Adrenal gland (tissue), 12 donors: Measurements from ENCODE around the gene GTF2B. TPM values are rescaled to one million over a fixed set of nuclear protein-coding genes. Genes with fewer than 3 reads are reported as not detected.
"Not testable (repeated sequence)": the region's sequence is repeated elsewhere in the genome, so short reads cannot be mapped to it uniquely, and the experiment has no call there.

Experiments
- DNase-seq, 7 donors: peaks; one replicate each; pipeline ENCODE4 v3.0.0-alpha.2; 2019 to 2020
- H3K27ac ChIP-seq, 5 donors: fragments of 200-600 bp; sonication (generic) in 4 of 5; 1 replicate in 3 of 5; 2 replicates in 2 of 5; pipeline versions ENCODE4 v1.5.1 to v1.8.0; 2016 to 2020; ENCODE audit warnings: mild to moderate bottlenecking in 1 of 5
- H3K27me3 ChIP-seq: fragments of 200-600 bp; 2 replicates; pipeline ENCODE4 v1.8.0; 2021
- H3K36me3 ChIP-seq, 2 donors: fragments of 200-600 bp; replicated peaks in 1 of 2; 1 replicate in 1 of 2; 2 replicates in 1 of 2; pipeline versions ENCODE4 v1.5.1 to v1.8.0; 2018 to 2022
- H3K4me1 ChIP-seq, 2 donors: fragments of 200-600 bp; replicated peaks in 1 of 2; 1 replicate in 1 of 2; 2 replicates in 1 of 2; pipeline versions ENCODE4 v1.5.1 to v1.8.0; 2018 to 2021
- H3K4me3 ChIP-seq, 4 donors: fragments of 200-600 bp; sonication (generic) in 3 of 4; one replicate each; pipeline ENCODE4 v1.5.1; 2016 to 2018
- H3K9me3 ChIP-seq, 3 donors: fragments of 200-600 bp; sonication (generic) in 1 of 3; replicated peaks in 1 of 3; 1 replicate in 2 of 3; 2 replicates in 1 of 3; pipeline versions ENCODE4 v1.5.1 to v1.8.0; 2016 to 2021
- CTCF ChIP-seq, 6 experiments: fragments of 450-650 bp in 4 of 6; fragments of 200-600 bp in 2 of 6; sonication (generic) in 1 of 6; IDR thresholded peaks; 1 replicate in 5 of 6; 2 replicates in 1 of 6; pipeline versions ENCODE4 v1.5.1 to v1.8.0; 2016 to 2021; ENCODE audit warnings: antibody characterized with exemption in 6 of 6, mild to moderate bottlenecking in 2 of 6, moderate library complexity in 1 of 6
- POLR2A ChIP-seq, 2 donors: fragments of 450-650 bp; IDR thresholded peaks; one replicate each; pipeline ENCODE4 v1.6.1; 2017; ENCODE audit warnings: antibody characterized with exemption in 2 of 2, mild to moderate bottlenecking in 2 of 2, moderate library complexity in 1 of 2
- WGBS, 4 donors: extraction: QIAGEN DNeasy Blood & Tissue Kit in 2 of 4; methylation state at CpG; one replicate each; pipeline versions ENCODE4 v1.1.5 to v1.1.7; 2013 to 2017; 5-methylcytosine and 5-hydroxymethylcytosine counted together
- intact Hi-C, 2 donors: fragments of 100-400 bp; cut with DNase I; formaldehyde crosslinking; loops; one replicate each; pipeline versions ENCODE4 v1.14.1 to v1.15.0; 2022 to 2023
- polyA plus RNA-seq, 3 donors: library from polyadenylated mRNA; stranded (reverse); fragments of 200-250 nt in 2 of 3; fragments of 350-450 nt in 1 of 3; fragmentation: Illumina TruSeq in 1 of 3; extraction: RNeasy Lipid Tissue Mini Kit (QIAGEN cat#74804) in 1 of 3; gene quantifications; one replicate each; pipeline ENCODE4 v1.2.3, GENCODE V29; 2013 to 2014
- total RNA-seq, 9 donors: library from RNA; depleted of rRNA in 4 of 9; stranded (reverse); fragments of >200 nt in 4 of 9; fragments of 120-200 nt in 1 of 9; fragmentation: NEBNext Ultra II Directional in 1 of 9; extraction: Animal tissue kit (Norgen Biotek cat#: 25700) in 1 of 9; gene quantifications; one replicate each; pipeline versions ENCODE4 v1.1.0 to v1.2.4, GENCODE V29; 2013 to 2023
- donor health status: healthy with polysubstance abuse.
- donor health status: Bipolar disorder and iron deficiency.
- donor health status: DM: yes; HTN: yes; CAD: no.
- donor health status: DM: no; HTN: no; CAD: no.
- donor health status: DM: no; HTN: no; CAD: no.
- donor health status: DM: yes; HTN: yes; CAD: no.

The GTF2B gene
- total and polyA plus RNA-seq, 12 donors = 15.1 to 70.2 (median 28.0) TPM

- Histone ChIP-seq H3K27me3 (no peaks in the 10 kb centered on the region), H3K4me1 (peaks cover 9 to 28% of the 10 kb centered on the region in 2 donors), H3K4me3 (no peak overlapping the region), H3K9me3 (no peaks in the 10 kb centered on the region), H3K27ac (no peak overlapping the region), H3K36me3 (peaks cover 0 to 6% of the 10 kb centered on the region in 2 donors)
- TF ChIP-seq CTCF (IDR thresholded peaks at IDR 0.05) (peak; percentile 44 to 68 (median 57)), POLR2A (IDR thresholded peaks at IDR 0.05) (no peak)
- no peak for DNase-seq
- WGBS, 4 donors = 35 to 39% (median 36%) methylated on average over 6 of the region's 6 CpGs
- intact Hi-C loops = loop anchor here (5.0 to 10.0 kb wide), 2 partner anchors 213 to 220 kb away; no protein-coding TSS in a partner anchor
Observed at GRCh38 chr1:88877382-88877825, 14.0 kb downstream of the GTF2B start.

GRCh38 chr1:88876573-88877365 is 14.6 kb downstream of the GTF2B start:
- no peak for TF ChIP-seq POLR2A (IDR thresholded peaks at IDR 0.05)
- Histone ChIP-seq H3K4me3 (no peak overlapping the region), H3K36me3 (peaks cover 0 to 6% of the 10 kb centered on the region in 2 donors), H3K27ac (no peak overlapping the region), H3K9me3 (no peaks in the 10 kb centered on the region), H3K4me1 (peaks cover 8 to 27% of the 10 kb centered on the region in 2 donors), H3K27me3 (no peaks in the 10 kb centered on the region)
- DNase-seq = no peak
- intact Hi-C loops = loop anchor here (5.0 to 10.0 kb wide), 2 partner anchors 212 to 219 kb away; no protein-coding TSS in a partner anchor
- 71 to 74% (median 73%) methylated on average over 5 of the region's 5 CpGs for WGBS, 4 donors

- DNase-seq = no peak
- TF ChIP-seq CTCF (IDR thresholded peaks at IDR 0.05) = no peak
- no peak for TF ChIP-seq POLR2A (IDR thresholded peaks at IDR 0.05)
- Histone ChIP-seq H3K4me3 (no peak overlapping the region), H3K36me3 (peaks cover 0 to 4% of the 10 kb centered on the region in 2 donors), H3K27ac (no peak overlapping the region), H3K9me3 (no peaks in the 10 kb centered on the region), H3K27me3 (no peaks in the 10 kb centered on the region), H3K4me1 (peaks cover 8 to 27% of the 10 kb centered on the region in 2 donors)
- intact Hi-C loops = loop anchor here (5.0 to 10.0 kb wide), 2 partner anchors 211 to 218 kb away; no protein-coding TSS in a partner anchor
- WGBS, 4 donors = 88 to 91% (median 90%) methylated on average over 4 of the region's 4 CpGs
Observed at GRCh38 chr1:88875595-88875994, 15.8 kb downstream of the GTF2B start.

- H3K27ac ChIP-seq = no peak overlapping the region
- no peak for DNase-seq
- WGBS, 4 donors = 61 to 70% (median 66%) methylated on average over 5 of the region's 5 CpGs
- TF ChIP-seq POLR2A (IDR thresholded peaks at IDR 0.05) (no peak), CTCF (IDR thresholded peaks at IDR 0.05) (no peak)
- H3K36me3 ChIP-seq = no peaks in the 10 kb centered on the region
- no peak overlapping the region for H3K4me3 ChIP-seq
- intact Hi-C loops = loop anchor here in 1 of 2 donors (10.0 kb wide), 1 partner anchor 209 kb away; no protein-coding TSS in a partner anchor
- peaks cover 8 to 23% of the 10 kb centered on the region in 2 donors for H3K4me1 ChIP-seq
- H3K27me3 ChIP-seq = no peaks in the 10 kb centered on the region
- H3K9me3 ChIP-seq = no peaks in the 10 kb centered on the region
Observed at GRCh38 chr1:88873737-88874349, 17.5 kb downstream of the GTF2B start.

GRCh38 chr1:88869644-88870043 is 21.7 kb downstream of the GTF2B start:
- intact Hi-C loops = loop anchor here in 1 of 2 donors (10.0 kb wide), 1 partner anchor 205 kb away; no protein-coding TSS in a partner anchor
- not testable (repeated sequence) for H3K27ac ChIP-seq, H3K36me3 ChIP-seq, DNase-seq, H3K4me3 ChIP-seq, H3K27me3 ChIP-seq, H3K9me3 ChIP-seq
- peaks cover 6 to 28% of the 10 kb centered on the region in 2 donors for H3K4me1 ChIP-seq
- WGBS, 4 donors = 91 to 97% (median 97%) methylated on average over 14 of the region's 14 CpGs
